ENCODE results near the gene TOR1AIP2.

DNA sequence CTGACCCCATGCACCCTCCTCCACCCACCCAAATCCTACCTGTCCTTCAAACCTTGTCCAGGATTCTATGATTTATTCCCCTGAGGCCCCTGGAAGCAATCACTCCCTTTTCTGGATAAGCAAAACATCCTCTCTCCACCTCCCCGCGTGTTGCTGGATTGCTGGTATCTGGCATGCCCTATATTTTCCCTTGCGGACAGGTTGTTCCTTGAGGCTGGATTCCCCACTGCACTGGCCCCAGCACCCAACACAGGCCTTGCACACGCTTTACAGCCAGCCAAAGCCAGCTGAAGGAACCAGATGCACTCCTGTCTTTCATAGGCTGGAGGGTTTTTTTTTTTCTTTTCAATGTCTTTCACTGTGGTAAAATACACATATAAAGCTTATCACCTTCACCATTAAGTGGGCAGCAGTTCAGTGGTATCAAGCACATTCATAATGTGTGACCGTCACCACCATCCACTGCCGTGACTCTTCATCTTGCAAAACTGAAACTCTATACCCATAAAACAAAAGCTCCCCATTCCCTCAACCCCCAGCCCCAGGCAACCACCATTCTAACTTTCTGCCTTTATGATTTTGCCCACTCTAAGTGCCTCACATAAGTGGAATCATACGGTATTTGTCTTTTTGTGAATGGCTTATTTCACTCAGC is 50.9 kb downstream of the TOR1AIP2 start:
- TF ChIP-seq CHCHD3 (CRISPR knock-in tag; IDR thresholded peaks at IDR 0.05): no peak
- TF ChIP-seq, protein P1, sequence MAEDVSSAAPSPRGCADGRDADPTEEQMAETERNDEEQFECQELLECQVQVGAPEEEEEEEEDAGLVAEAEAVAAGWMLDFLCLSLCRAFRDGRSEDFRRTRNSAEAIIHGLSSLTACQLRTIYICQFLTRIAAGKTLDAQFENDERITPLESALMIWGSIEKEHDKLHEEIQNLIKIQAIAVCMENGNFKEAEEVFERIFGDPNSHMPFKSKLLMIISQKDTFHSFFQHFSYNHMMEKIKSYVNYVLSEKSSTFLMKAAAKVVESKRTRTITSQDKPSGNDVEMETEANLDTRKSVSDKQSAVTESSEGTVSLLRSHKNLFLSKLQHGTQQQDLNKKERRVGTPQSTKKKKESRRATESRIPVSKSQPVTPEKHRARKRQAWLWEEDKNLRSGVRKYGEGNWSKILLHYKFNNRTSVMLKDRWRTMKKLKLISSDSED (CRISPR knock-in tag; IDR thresholded peaks at IDR 0.05): no peak
- no peak for TF ChIP-seq FIP1L1 (IDR thresholded peaks at IDR 0.05; ENCODE audit: borderline replicate concordance, insufficient read depth, low read depth, low read length)
- TF ChIP-seq, protein P2, sequence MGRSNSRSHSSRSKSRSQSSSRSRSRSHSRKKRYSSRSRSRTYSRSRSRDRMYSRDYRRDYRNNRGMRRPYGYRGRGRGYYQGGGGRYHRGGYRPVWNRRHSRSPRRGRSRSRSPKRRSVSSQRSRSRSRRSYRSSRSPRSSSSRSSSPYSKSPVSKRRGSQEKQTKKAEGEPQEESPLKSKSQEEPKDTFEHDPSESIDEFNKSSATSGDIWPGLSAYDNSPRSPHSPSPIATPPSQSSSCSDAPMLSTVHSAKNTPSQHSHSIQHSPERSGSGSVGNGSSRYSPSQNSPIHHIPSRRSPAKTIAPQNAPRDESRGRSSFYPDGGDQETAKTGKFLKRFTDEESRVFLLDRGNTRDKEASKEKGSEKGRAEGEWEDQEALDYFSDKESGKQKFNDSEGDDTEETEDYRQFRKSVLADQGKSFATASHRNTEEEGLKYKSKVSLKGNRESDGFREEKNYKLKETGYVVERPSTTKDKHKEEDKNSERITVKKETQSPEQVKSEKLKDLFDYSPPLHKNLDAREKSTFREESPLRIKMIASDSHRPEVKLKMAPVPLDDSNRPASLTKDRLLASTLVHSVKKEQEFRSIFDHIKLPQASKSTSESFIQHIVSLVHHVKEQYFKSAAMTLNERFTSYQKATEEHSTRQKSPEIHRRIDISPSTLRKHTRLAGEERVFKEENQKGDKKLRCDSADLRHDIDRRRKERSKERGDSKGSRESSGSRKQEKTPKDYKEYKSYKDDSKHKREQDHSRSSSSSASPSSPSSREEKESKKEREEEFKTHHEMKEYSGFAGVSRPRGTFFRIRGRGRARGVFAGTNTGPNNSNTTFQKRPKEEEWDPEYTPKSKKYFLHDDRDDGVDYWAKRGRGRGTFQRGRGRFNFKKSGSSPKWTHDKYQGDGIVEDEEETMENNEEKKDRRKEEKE (IDR thresholded peaks at IDR 0.05): no peak
- no peak for TF ChIP-seq POLR2AphosphoS5 (IDR thresholded peaks at IDR 0.05; ENCODE audit: low read depth, low read length)
- TF ChIP-seq ZNF274 (CRISPR knock-in tag; IDR thresholded peaks at IDR 0.05): no peak
- no peak for TF ChIP-seq ZFP36 (IDR thresholded peaks at IDR 0.05; ENCODE audit: borderline replicate concordance, low read depth, low read length, partially characterized antibody)
- no peak for TF ChIP-seq HNF4G (IDR thresholded peaks at IDR 0.05; ENCODE audit: borderline replicate concordance, low read depth, low read length)
- TF ChIP-seq HNF4G (CRISPR knock-in tag; IDR thresholded peaks at IDR 0.05; ENCODE audit: borderline replicate concordance, low read depth): no peak
- TF ChIP-seq, protein P3, sequence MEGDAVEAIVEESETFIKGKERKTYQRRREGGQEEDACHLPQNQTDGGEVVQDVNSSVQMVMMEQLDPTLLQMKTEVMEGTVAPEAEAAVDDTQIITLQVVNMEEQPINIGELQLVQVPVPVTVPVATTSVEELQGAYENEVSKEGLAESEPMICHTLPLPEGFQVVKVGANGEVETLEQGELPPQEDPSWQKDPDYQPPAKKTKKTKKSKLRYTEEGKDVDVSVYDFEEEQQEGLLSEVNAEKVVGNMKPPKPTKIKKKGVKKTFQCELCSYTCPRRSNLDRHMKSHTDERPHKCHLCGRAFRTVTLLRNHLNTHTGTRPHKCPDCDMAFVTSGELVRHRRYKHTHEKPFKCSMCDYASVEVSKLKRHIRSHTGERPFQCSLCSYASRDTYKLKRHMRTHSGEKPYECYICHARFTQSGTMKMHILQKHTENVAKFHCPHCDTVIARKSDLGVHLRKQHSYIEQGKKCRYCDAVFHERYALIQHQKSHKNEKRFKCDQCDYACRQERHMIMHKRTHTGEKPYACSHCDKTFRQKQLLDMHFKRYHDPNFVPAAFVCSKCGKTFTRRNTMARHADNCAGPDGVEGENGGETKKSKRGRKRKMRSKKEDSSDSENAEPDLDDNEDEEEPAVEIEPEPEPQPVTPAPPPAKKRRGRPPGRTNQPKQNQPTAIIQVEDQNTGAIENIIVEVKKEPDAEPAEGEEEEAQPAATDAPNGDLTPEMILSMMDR (CRISPR knock-in tag; IDR thresholded peaks at IDR 0.05): no peak
- TF ChIP-seq ZNF883 (CRISPR knock-in tag; IDR thresholded peaks at IDR 0.05; ENCODE audit: not compliant biosample characterization): no peak
- TF ChIP-seq TP53 (CRISPR knock-in tag; conservative IDR thresholded peaks at IDR 0.05): no peak
- TF ChIP-seq KDM1A (CRISPR knock-in tag; IDR thresholded peaks at IDR 0.05): no peak

All from HepG2 (cell line).